Neuron (in vitro differentiated cells): ENCODE results near the gene MMAA.

Experiments
- H2AFZ ChIP-seq: one replicate; pipeline ENCODE4 v1.6.1; 2013; ENCODE audit warnings: low read depth, mild to moderate bottlenecking, inconsistent platforms, low read length, moderate library complexity
- H3K27me3 ChIP-seq: one replicate; pipeline ENCODE4 v1.6.1; 2013; ENCODE audit warnings: low read length; ENCODE audit not compliant: insufficient read depth
- H3K36me3 ChIP-seq: one replicate; pipeline ENCODE4 v1.6.1; 2013; ENCODE audit warnings: low read length; ENCODE audit not compliant: insufficient read depth
- H3K4me1 ChIP-seq: one replicate; pipeline ENCODE4 v1.6.1; 2013; ENCODE audit warnings: low read length; ENCODE audit not compliant: insufficient read depth
- H3K4me3 ChIP-seq: 2 replicates; pipeline ENCODE4 v1.5.1; 2013; ENCODE audit warnings: mild to moderate bottlenecking, low read length, moderate library complexity
- H3K9me3 ChIP-seq: one replicate; pipeline ENCODE4 v1.6.1; 2013; ENCODE audit warnings: low read length

MMAA gene

GRCh38 chr4:145697332-145697731 lies 78.1 kb downstream of the MMAA start:
- Histone ChIP-seq H3K9me3 (no peaks in the 10 kb centered on the region), H3K4me1 (no peaks in the 10 kb centered on the region)

GRCh38 chr4:145698507-145698906 lies 79.3 kb downstream of the MMAA start:
- H3K36me3 ChIP-seq, result no peaks in the 10 kb centered on the region
- H2AFZ ChIP-seq, result no peak overlapping the region
- no peaks in the 10 kb centered on the region for H3K27me3 ChIP-seq
- no peaks in the 10 kb centered on the region for H3K9me3 ChIP-seq
- no peaks in the 10 kb centered on the region for H3K4me1 ChIP-seq
- H3K4me3 ChIP-seq, result no peak overlapping the region

More at GRCh38 chr4:145697332-145697731, 78.1 kb downstream of the MMAA start:
- Histone ChIP-seq H2AFZ (no peak overlapping the region), H3K4me3 (no peak overlapping the region), H3K36me3 (no peaks in the 10 kb centered on the region), H3K27me3 (no peaks in the 10 kb centered on the region)

- no peaks in the 10 kb centered on the region for H3K36me3 ChIP-seq
- no peaks in the 10 kb centered on the region for H3K9me3 ChIP-seq
- H3K4me1 ChIP-seq, result no peaks in the 10 kb centered on the region
- H2AFZ ChIP-seq, result no peak overlapping the region
- H3K4me3 ChIP-seq, result no peak overlapping the region
- no peaks in the 10 kb centered on the region for H3K27me3 ChIP-seq
These were observed 84.8 kb downstream of the MMAA start for GRCh38 chr4:145703850-145704497.

- Histone ChIP-seq H3K4me3 (no peak overlapping the region), H2AFZ (no peak overlapping the region), H3K9me3 (peaks cover 5% of the 10 kb centered on the region), H3K4me1 (no peaks in the 10 kb centered on the region), H3K27me3 (no peaks in the 10 kb centered on the region), H3K36me3 (no peaks in the 10 kb centered on the region)
These were observed 90.2 kb downstream of the MMAA start for GRCh38 chr4:145709336-145709735.
